Breast epithelium (tissue), 4 donors: ENCODE results near the gene MBOAT1. TPM values are rescaled to one million over a fixed set of nuclear protein-coding genes. Genes with fewer than 3 reads are reported as not detected.
A peak's percentile ranks its signal among the peaks of the same experiment; 100 is the strongest.

Source experiments
- DNase-seq, 2 donors: peaks; one replicate each; pipeline ENCODE4 v3.0.0-alpha.2; 2019; ENCODE audit warnings: low spot score in 2 of 2
- H3K27ac ChIP-seq, 2 donors: fragments of 200-600 bp; sonication (generic) in 1 of 2; one replicate each; pipeline ENCODE4 v1.5.1; 2016 to 2019; ENCODE audit warnings: mild to moderate bottlenecking in 1 of 2
- H3K27me3 ChIP-seq, 2 donors: fragments of 200-600 bp; sonication (generic) in 1 of 2; one replicate each; pipeline versions ENCODE4 v1.5.1 to v1.6.0; 2017 to 2019; ENCODE audit warnings: control low read depth in 1 of 2, mild to moderate bottlenecking in 1 of 2
- H3K36me3 ChIP-seq: fragments of 200-600 bp; one replicate; pipeline ENCODE4 v1.5.1; 2019
- H3K4me1 ChIP-seq, 2 donors: fragments of 200-600 bp; sonication (generic); one replicate each; pipeline ENCODE4 v1.5.1; 2016 to 2019; ENCODE audit warnings: control low read depth in 1 of 2
- H3K4me3 ChIP-seq, 3 donors: fragments of 200-600 bp; sonication (generic); 1 replicate in 2 of 3; 2 replicates in 1 of 3; pipeline ENCODE4 v1.5.1; 2016 to 2019; ENCODE audit warnings: mild to moderate bottlenecking in 3 of 3, moderate library complexity in 2 of 3
- H3K9me3 ChIP-seq, 2 donors: fragments of 200-600 bp; sonication (generic) in 1 of 2; one replicate each; pipeline ENCODE4 v1.5.1; 2016 to 2019; ENCODE audit warnings: control low read depth in 1 of 2
- CTCF ChIP-seq, 3 donors: fragments of 450-650 bp; IDR thresholded peaks; one replicate each; pipeline ENCODE4 v1.5.1; 2016 to 2017; ENCODE audit warnings: antibody characterized with exemption in 3 of 3, mild to moderate bottlenecking in 3 of 3, moderate library complexity in 3 of 3
- POLR2A ChIP-seq: fragments of 450-650 bp; IDR thresholded peaks from one replicate; pipeline ENCODE4 v1.6.1; 2016; ENCODE audit warnings: antibody characterized with exemption, mild to moderate bottlenecking, moderate library complexity
- POLR2AphosphoS5 ChIP-seq, 3 donors: sonication (generic); formaldehyde crosslinking; IDR thresholded peaks; one replicate each; pipeline ENCODE4 v1.6.1; 2017; ENCODE audit warnings: antibody characterized with exemption in 3 of 3
- intact Hi-C: fragments of 100-400 bp; cut with DNase I; formaldehyde crosslinking; loops from one replicate; pipeline ENCODE4 v1.15.1; 2023; ENCODE audit warnings: low total_unique reads
- total RNA-seq, 3 donors: library from RNA; depleted of rRNA; stranded (reverse); fragments of >200 nt; gene quantifications; one replicate each; pipeline ENCODE4 v1.1.0, GENCODE V29; 2016

The MBOAT1 gene
- total RNA-seq, 3 donors from 2014 or later = 10.9 to 38.6 (median 26.2) TPM

GRCh38 chr6:20223141-20223540 is 10.9 kb upstream of the MBOAT1 start:
- no peak overlapping the region for H3K27ac ChIP-seq
- DNase-seq = no peak
- TF ChIP-seq POLR2A (no peak), POLR2AphosphoS5 (IDR thresholded peaks at IDR 0.05) (no peak), CTCF (IDR thresholded peaks at IDR 0.05) (no peak)
- H3K27me3 ChIP-seq = no peaks in the 10 kb centered on the region
- no peaks in the 10 kb centered on the region for H3K36me3 ChIP-seq
- H3K4me3 ChIP-seq = no peak overlapping the region
- H3K4me1 ChIP-seq = no peaks in the 10 kb centered on the region
- intact Hi-C loops = no loop called here
- no peaks in the 10 kb centered on the region for H3K9me3 ChIP-seq

GRCh38 chr6:20221421-20221820 is 9.2 kb upstream of the MBOAT1 start:
- Histone ChIP-seq H3K36me3 (no peaks in the 10 kb centered on the region), H3K27me3 (no peaks in the 10 kb centered on the region), H3K9me3 (no peaks in the 10 kb centered on the region), H3K27ac (no peak overlapping the region), H3K4me3 (no peak overlapping the region), H3K4me1 (no peaks in the 10 kb centered on the region)
- intact Hi-C loops = no loop called here
- TF ChIP-seq CTCF (IDR thresholded peaks at IDR 0.05) (no peak), POLR2A (no peak), POLR2AphosphoS5 (IDR thresholded peaks at IDR 0.05) (no peak)
- no peak for DNase-seq

GRCh38 chr6:20220359-20220758 is 8.1 kb upstream of the MBOAT1 start:
- no peaks in the 10 kb centered on the region for H3K4me1 ChIP-seq
- H3K4me3 ChIP-seq = no peak overlapping the region
- intact Hi-C loops = no loop called here
- H3K9me3 ChIP-seq = no peaks in the 10 kb centered on the region
- H3K27ac ChIP-seq = no peak overlapping the region
- no peaks in the 10 kb centered on the region for H3K27me3 ChIP-seq
- DNase-seq = no peak
- TF ChIP-seq POLR2AphosphoS5 (IDR thresholded peaks at IDR 0.05) = no peak
- no peak for TF ChIP-seq POLR2A
- TF ChIP-seq CTCF (IDR thresholded peaks at IDR 0.05) = no peak
- no peaks in the 10 kb centered on the region for H3K36me3 ChIP-seq

GRCh38 chr6:20217891-20218290 is 5.6 kb upstream of the MBOAT1 start:
- Histone ChIP-seq H3K36me3 (no peaks in the 10 kb centered on the region), H3K4me1 (no peaks in the 10 kb centered on the region), H3K4me3 (peak overlapping the region in 1 of 3 donors; percentile 48), H3K9me3 (no peaks in the 10 kb centered on the region), H3K27me3 (no peaks in the 10 kb centered on the region), H3K27ac (peak overlapping the region; percentile 58 to 71)
- intact Hi-C loops = no loop called here
- TF ChIP-seq POLR2A (no peak), POLR2AphosphoS5 (IDR thresholded peaks at IDR 0.05) (no peak), CTCF (IDR thresholded peaks at IDR 0.05) (no peak)
- no peak for DNase-seq

GRCh38 chr6:20217324-20217855 is 5.1 kb upstream of the MBOAT1 start:
- intact Hi-C loops = no loop called here
- Histone ChIP-seq H3K27me3 (no peaks in the 10 kb centered on the region), H3K27ac (peak overlapping the region; percentile 58 to 71), H3K4me1 (no peaks in the 10 kb centered on the region), H3K4me3 (peak overlapping the region in 2 of 3 donors; percentile 13 to 48), H3K9me3 (no peaks in the 10 kb centered on the region), H3K36me3 (no peaks in the 10 kb centered on the region)
- TF ChIP-seq POLR2A = no peak
- TF ChIP-seq POLR2AphosphoS5 (IDR thresholded peaks at IDR 0.05) = no peak
- TF ChIP-seq CTCF (IDR thresholded peaks at IDR 0.05) = no peak
- no peak for DNase-seq
